ENCODE data around the gene GDI1.

- TF ChIP-seq POLR2A (IDR thresholded peaks at IDR 0.05), result no peak
- TF ChIP-seq CTCF (IDR thresholded peaks at IDR 0.05), result no peak
Observed at GRCh38 chrX:154476821-154477220, 39.9 kb downstream of the GDI1 start.

Measured in thyroid gland (tissue), 4 donors.